Activated CD8-positive, alpha-beta T cell treated with anti-CD3 and anti-CD28 coated beads for 36 hours (primary cell): Measurements from ENCODE around the gene CDK5RAP2. TPM values are rescaled to one million over a fixed set of nuclear protein-coding genes. Genes with fewer than 3 reads are reported as not detected.
A peak's percentile ranks its signal among the peaks of the same experiment; 100 is the strongest.

Experiments used
- ATAC-seq: fragments of 200-7000 bp; cut with Tn5 transposase; one replicate; pipeline ENCODE4 v1.10.0; 2021; ENCODE audit warnings: mild to moderate bottlenecking, moderate library complexity
- CTCF ChIA-PET: fragments of 350-600 bp; sonication (Branson Sonifier 250); formaldehyde crosslinking; loops from one replicate; lab custom pipeline; 2021; ENCODE audit warnings: antibody characterized with exemption; lab: Charles Lee
- POLR2A ChIA-PET: fragments of 350-600 bp; sonication (Branson Sonifier 250); formaldehyde crosslinking; loops from one replicate; lab custom pipeline; 2021; ENCODE audit warnings: antibody characterized with exemption; lab: Charles Lee
- DNase-seq: peaks from one replicate; pipeline ENCODE4 v3.0.0-alpha.2; 2020
- H3K27ac Mint-ChIP-seq: one replicate; pipeline ENCODE4 v1.8.0; 2021; ENCODE audit warnings: mild to moderate bottlenecking, mixed read lengths
- H3K27me3 Mint-ChIP-seq: one replicate; pipeline ENCODE4 v1.8.0; 2021; ENCODE audit warnings: mixed read lengths
- H3K36me3 Mint-ChIP-seq: one replicate; pipeline ENCODE4 v1.8.0; 2021; ENCODE audit warnings: low read depth, mixed read lengths
- H3K4me1 Mint-ChIP-seq: one replicate; pipeline ENCODE4 v1.8.0; 2021; ENCODE audit warnings: low read depth, mixed read lengths
- H3K4me3 Mint-ChIP-seq: one replicate; pipeline ENCODE4 v1.8.0; 2021; ENCODE audit warnings: mild to moderate bottlenecking, moderate library complexity, mixed read lengths
- H3K9me3 Mint-ChIP-seq: one replicate; pipeline ENCODE4 v1.8.0; 2021; ENCODE audit warnings: mixed read lengths
- CTCF ChIP-seq: fragments of 200-600 bp; IDR thresholded peaks from one replicate; pipeline ENCODE4 v1.8.0; 2022; ENCODE audit warnings: antibody characterized with exemption, mild to moderate bottlenecking
- intact Hi-C: fragments of 100-400 bp; cut with micrococcal nuclease; formaldehyde crosslinking; loops from one replicate; pipeline ENCODE4 v1.10.0; 2022
- total RNA-seq, 2 experiments: library from RNA; stranded (reverse); gene quantifications; one replicate each; pipeline ENCODE4 v1.2.3, GENCODE V29; 2021

Gene CDK5RAP2
- total RNA-seq, 2 experiments from 2014 or later = 61.5 to 67.6 TPM

GRCh38 chr9:120441426-120442307, 138.3 kb downstream of the CDK5RAP2 start:
- Mint-ChIP-seq H3K4me3 (no peak overlapping the region), H3K9me3 (no peaks in the 10 kb centered on the region), H3K27ac (no peak overlapping the region), H3K27me3 (no peaks in the 10 kb centered on the region), H3K4me1 (peaks cover 12% of the 10 kb centered on the region), H3K36me3 (peaks cover 42% of the 10 kb centered on the region)
- TF ChIP-seq CTCF = no peak
- no peak for ATAC-seq
- no peak for DNase-seq
- ChIA-PET POLR2A (interaction anchor here (0.7 kb wide), 1 partner anchor 49 kb away, joined by 3 read pairs; no protein-coding TSS in a partner anchor), CTCF (interaction anchor here (2.4 kb wide), 1 partner anchor 35 kb away, joined by 9 read pairs; no protein-coding TSS in a partner anchor)
- intact Hi-C loops = no loop called here

- Mint-ChIP-seq H3K27ac (no peak overlapping the region), H3K36me3 (peaks cover 41% of the 10 kb centered on the region), H3K27me3 (no peaks in the 10 kb centered on the region), H3K4me3 (no peak overlapping the region), H3K9me3 (no peaks in the 10 kb centered on the region), H3K4me1 (peaks cover 9% of the 10 kb centered on the region)
- no peak for TF ChIP-seq CTCF
- no peak for DNase-seq
- ChIA-PET POLR2A (no interaction called here), CTCF (interaction anchor here (2.0 to 2.4 kb wide), 2 partner anchors 14 to 36 kb away, joined by 5 to 9 read pairs; no protein-coding TSS in a partner anchor)
- no peak for ATAC-seq
- intact Hi-C loops = no loop called here
These were observed 139.2 kb downstream of the CDK5RAP2 start for GRCh38 chr9:120440791-120441190.

- no peak for DNase-seq
- Mint-ChIP-seq H3K4me3 (no peak overlapping the region), H3K9me3 (no peaks in the 10 kb centered on the region), H3K36me3 (peaks cover 43% of the 10 kb centered on the region), H3K27ac (no peak overlapping the region), H3K4me1 (peaks cover 9% of the 10 kb centered on the region), H3K27me3 (no peaks in the 10 kb centered on the region)
- CTCF ChIA-PET = interaction anchor here (1.9 to 2.4 kb wide), 3 partner anchors 8 to 37 kb away, joined by 5 to 9 read pairs (median 5); no protein-coding TSS in a partner anchor
- intact Hi-C loops = no loop called here
- POLR2A ChIA-PET = no interaction called here
- ATAC-seq = no peak
- TF ChIP-seq CTCF = no peak
These were observed 140.0 kb downstream of the CDK5RAP2 start for GRCh38 chr9:120439926-120440325.

- Mint-ChIP-seq H3K27ac (no peak overlapping the region), H3K36me3 (peaks cover 51% of the 10 kb centered on the region), H3K4me3 (no peak overlapping the region), H3K9me3 (no peaks in the 10 kb centered on the region), H3K27me3 (no peaks in the 10 kb centered on the region), H3K4me1 (peaks cover 9% of the 10 kb centered on the region)
- peak; percentile 54 for TF ChIP-seq CTCF
- ChIA-PET POLR2A (no interaction called here), CTCF (interaction anchor here (0.8 to 2.4 kb wide), 5 partner anchors 9 to 43 kb away, joined by 3 to 9 read pairs (median 5); no protein-coding TSS in a partner anchor)
- DNase-seq = peak; percentile 25
- ATAC-seq = peak; percentile 77
- intact Hi-C loops = no loop called here
These were observed 141.0 kb downstream of the CDK5RAP2 start for GRCh38 chr9:120438836-120439546.
